ENCODE results near the gene CLPTM1.

DNA sequence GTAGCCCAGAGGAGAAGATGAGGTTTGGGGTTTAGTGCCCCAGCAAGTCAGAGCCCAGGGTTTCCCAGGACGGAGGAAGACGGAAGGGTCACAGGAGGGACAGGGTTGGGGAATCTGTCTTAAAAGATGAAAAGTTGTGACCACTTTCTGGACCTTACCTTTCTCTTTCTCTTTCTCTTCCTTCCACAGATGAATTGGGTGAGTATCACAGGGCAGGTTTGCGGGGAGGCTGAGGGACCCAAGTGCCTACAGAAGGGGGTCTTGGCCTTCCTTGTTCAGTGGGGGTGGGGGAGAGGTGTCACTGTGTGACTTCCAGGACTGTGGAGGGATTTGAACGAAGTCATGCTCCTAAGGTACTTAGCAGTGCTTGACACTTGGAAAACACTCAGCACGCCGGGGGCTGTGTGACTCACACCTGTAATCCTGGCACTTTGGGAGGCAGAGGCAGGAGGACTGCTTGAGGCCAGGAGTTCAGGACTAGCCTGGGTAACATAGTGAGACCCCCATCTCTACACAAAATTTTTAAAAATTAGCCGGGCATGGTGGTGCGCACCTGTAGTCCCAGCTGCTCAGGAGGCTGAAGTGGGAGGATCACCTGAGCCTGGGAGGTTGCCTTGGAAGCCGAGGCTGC, 54.6 kb downstream of the CLPTM1 start:
- TF ChIP-seq POLR2A (IDR thresholded peaks at IDR 0.05) (no peak), EP300 (IDR thresholded peaks at IDR 0.05; ENCODE audit: low read depth) (no peak), POLR2AphosphoS5 (IDR thresholded peaks at IDR 0.05) (no peak)
- TF ChIP-seq, protein P1, sequence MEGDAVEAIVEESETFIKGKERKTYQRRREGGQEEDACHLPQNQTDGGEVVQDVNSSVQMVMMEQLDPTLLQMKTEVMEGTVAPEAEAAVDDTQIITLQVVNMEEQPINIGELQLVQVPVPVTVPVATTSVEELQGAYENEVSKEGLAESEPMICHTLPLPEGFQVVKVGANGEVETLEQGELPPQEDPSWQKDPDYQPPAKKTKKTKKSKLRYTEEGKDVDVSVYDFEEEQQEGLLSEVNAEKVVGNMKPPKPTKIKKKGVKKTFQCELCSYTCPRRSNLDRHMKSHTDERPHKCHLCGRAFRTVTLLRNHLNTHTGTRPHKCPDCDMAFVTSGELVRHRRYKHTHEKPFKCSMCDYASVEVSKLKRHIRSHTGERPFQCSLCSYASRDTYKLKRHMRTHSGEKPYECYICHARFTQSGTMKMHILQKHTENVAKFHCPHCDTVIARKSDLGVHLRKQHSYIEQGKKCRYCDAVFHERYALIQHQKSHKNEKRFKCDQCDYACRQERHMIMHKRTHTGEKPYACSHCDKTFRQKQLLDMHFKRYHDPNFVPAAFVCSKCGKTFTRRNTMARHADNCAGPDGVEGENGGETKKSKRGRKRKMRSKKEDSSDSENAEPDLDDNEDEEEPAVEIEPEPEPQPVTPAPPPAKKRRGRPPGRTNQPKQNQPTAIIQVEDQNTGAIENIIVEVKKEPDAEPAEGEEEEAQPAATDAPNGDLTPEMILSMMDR (IDR thresholded peaks at IDR 0.05): no peak

Data from transverse colon (tissue), 4 donors.